ENCODE data around the gene CMTM5.

Gene CMTM5

DNA sequence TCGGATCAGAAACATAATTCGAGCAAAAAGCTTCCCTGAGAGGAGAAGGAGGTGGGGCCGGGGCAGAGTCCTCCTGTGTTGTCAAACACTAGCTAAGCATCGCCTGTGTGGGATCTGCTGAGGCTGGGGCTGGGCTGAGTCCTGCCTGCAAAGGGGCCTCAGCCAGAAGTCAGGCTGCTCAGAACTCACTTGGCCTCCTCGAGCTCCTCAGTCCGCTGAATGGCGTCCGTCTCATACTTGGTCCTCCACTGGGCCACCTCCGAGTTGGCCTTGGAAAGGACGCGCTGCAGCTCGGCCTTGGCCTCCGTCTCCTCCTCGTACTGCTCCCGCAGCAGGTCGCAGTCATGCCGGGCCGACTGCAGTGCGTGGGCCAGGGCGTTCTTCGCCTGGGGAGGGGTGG lies 41.2 kb downstream of the CMTM5 start:
- TF ChIP-seq FOXP2 (optimal IDR thresholded peaks at IDR 0.05; ENCODE audit: borderline replicate concordance, extremely low read depth, extremely low read length, insufficient read depth) (no peak), TAF1 (IDR thresholded peaks at IDR 0.05; ENCODE audit: borderline replicate concordance, insufficient read depth, low read length) (no peak), SIN3A (IDR thresholded peaks at IDR 0.05; ENCODE audit: borderline replicate concordance, insufficient read depth, low read length) (no peak), POLR2AphosphoS5 (IDR thresholded peaks at IDR 0.05; ENCODE audit: low read depth, low read length) (no peak)
- TF ChIP-seq, protein P1, sequence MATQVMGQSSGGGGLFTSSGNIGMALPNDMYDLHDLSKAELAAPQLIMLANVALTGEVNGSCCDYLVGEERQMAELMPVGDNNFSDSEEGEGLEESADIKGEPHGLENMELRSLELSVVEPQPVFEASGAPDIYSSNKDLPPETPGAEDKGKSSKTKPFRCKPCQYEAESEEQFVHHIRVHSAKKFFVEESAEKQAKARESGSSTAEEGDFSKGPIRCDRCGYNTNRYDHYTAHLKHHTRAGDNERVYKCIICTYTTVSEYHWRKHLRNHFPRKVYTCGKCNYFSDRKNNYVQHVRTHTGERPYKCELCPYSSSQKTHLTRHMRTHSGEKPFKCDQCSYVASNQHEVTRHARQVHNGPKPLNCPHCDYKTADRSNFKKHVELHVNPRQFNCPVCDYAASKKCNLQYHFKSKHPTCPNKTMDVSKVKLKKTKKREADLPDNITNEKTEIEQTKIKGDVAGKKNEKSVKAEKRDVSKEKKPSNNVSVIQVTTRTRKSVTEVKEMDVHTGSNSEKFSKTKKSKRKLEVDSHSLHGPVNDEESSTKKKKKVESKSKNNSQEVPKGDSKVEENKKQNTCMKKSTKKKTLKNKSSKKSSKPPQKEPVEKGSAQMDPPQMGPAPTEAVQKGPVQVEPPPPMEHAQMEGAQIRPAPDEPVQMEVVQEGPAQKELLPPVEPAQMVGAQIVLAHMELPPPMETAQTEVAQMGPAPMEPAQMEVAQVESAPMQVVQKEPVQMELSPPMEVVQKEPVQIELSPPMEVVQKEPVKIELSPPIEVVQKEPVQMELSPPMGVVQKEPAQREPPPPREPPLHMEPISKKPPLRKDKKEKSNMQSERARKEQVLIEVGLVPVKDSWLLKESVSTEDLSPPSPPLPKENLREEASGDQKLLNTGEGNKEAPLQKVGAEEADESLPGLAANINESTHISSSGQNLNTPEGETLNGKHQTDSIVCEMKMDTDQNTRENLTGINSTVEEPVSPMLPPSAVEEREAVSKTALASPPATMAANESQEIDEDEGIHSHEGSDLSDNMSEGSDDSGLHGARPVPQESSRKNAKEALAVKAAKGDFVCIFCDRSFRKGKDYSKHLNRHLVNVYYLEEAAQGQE (IDR thresholded peaks at IDR 0.05; ENCODE audit: insufficient read depth in 1 of 2, low read depth in 2 of 2, low read length in 2 of 2): no peak

GRCh38 chr14:23421594-23421993 lies 44.7 kb downstream of the CMTM5 start:
- TF ChIP-seq TAF1 (IDR thresholded peaks at IDR 0.05; ENCODE audit: borderline replicate concordance, insufficient read depth, low read length) (no peak), POLR2AphosphoS5 (IDR thresholded peaks at IDR 0.05; ENCODE audit: low read depth, low read length) (no peak), SIN3A (IDR thresholded peaks at IDR 0.05; ENCODE audit: borderline replicate concordance, insufficient read depth, low read length) (no peak), FOXP2 (optimal IDR thresholded peaks at IDR 0.05; ENCODE audit: borderline replicate concordance, extremely low read depth, extremely low read length, insufficient read depth) (no peak)
- TF ChIP-seq, protein P1 (IDR thresholded peaks at IDR 0.05; ENCODE audit: insufficient read depth in 1 of 2, low read depth in 2 of 2, low read length in 2 of 2): no peak

GRCh38 chr14:23423657-23424056 lies 46.8 kb downstream of the CMTM5 start:
- TF ChIP-seq TAF1 (IDR thresholded peaks at IDR 0.05; ENCODE audit: borderline replicate concordance, insufficient read depth, low read length): no peak
- TF ChIP-seq, protein P1 (IDR thresholded peaks at IDR 0.05; ENCODE audit: insufficient read depth in 1 of 2, low read depth in 2 of 2, low read length in 2 of 2): no peak
- no peak for TF ChIP-seq POLR2AphosphoS5 (IDR thresholded peaks at IDR 0.05; ENCODE audit: low read depth, low read length)
- no peak for TF ChIP-seq FOXP2 (optimal IDR thresholded peaks at IDR 0.05; ENCODE audit: borderline replicate concordance, extremely low read depth, extremely low read length, insufficient read depth)
- no peak for TF ChIP-seq SIN3A (IDR thresholded peaks at IDR 0.05; ENCODE audit: borderline replicate concordance, insufficient read depth, low read length)

DNA sequence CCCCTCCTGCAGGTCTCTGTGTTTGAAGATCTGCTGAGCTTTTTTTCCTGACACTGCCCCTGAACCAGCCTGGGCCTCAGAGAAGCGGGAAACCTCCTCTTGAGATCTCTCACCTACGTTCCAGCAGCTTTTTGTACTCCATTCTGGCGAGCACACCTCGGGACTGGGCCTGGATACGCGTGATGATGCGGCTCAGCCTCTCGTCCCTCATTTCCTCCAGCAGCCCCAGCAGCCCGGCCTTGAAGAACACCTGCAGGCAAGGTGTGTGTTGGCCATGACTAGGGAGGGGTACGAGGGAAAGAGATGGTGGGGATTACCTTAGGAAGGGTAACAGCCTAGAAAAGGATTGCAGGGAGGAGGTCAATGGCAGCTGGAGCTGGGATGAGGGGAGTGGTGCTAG lies 48.3 kb downstream of the CMTM5 start:
- TF ChIP-seq SIN3A (IDR thresholded peaks at IDR 0.05; ENCODE audit: borderline replicate concordance, insufficient read depth, low read length) (no peak), FOXP2 (optimal IDR thresholded peaks at IDR 0.05; ENCODE audit: borderline replicate concordance, extremely low read depth, extremely low read length, insufficient read depth) (no peak), TAF1 (IDR thresholded peaks at IDR 0.05; ENCODE audit: borderline replicate concordance, insufficient read depth, low read length) (no peak), POLR2AphosphoS5 (IDR thresholded peaks at IDR 0.05; ENCODE audit: low read depth, low read length) (no peak)
- TF ChIP-seq, protein P1 (IDR thresholded peaks at IDR 0.05; ENCODE audit: insufficient read depth in 1 of 2, low read depth in 2 of 2, low read length in 2 of 2): no peak

All from PFSK-1 (cell line).